Progenitor cell of endocrine pancreas (in vitro differentiated cells): Measurements from ENCODE around the gene ARHGAP30. TPM values are rescaled to one million over a fixed set of nuclear protein-coding genes. Genes with fewer than 3 reads are reported as not detected.
"Not testable (repeated sequence)": the region's sequence is repeated elsewhere in the genome, so short reads cannot be mapped to it uniquely, and the experiment has no call there.

Source experiments
- DNase-seq: peaks from one replicate; pipeline ENCODE4 v3.0.0; 2021; ENCODE audit warnings: low spot score; ENCODE audit not compliant: unreplicated experiment
- H3K27ac Mint-ChIP-seq: 2 replicates; pipeline ENCODE4 v1.8.0; 2021; ENCODE audit warnings: mild to moderate bottlenecking, moderate library complexity, mixed read lengths
- H3K27me3 Mint-ChIP-seq: 2 replicates; pipeline ENCODE4 v1.8.0; 2021; ENCODE audit warnings: mixed read lengths
- H3K36me3 Mint-ChIP-seq: 2 replicates; pipeline ENCODE4 v1.8.0; 2022; ENCODE audit warnings: mixed read lengths; ENCODE audit not compliant: insufficient read depth
- H3K4me1 Mint-ChIP-seq: 2 replicates; pipeline ENCODE4 v1.8.0; 2021; ENCODE audit warnings: low read depth, mixed read lengths
- H3K4me3 Mint-ChIP-seq: 2 replicates; pipeline ENCODE4 v1.8.0; 2021; ENCODE audit warnings: low read depth, mild to moderate bottlenecking, moderate library complexity, mixed read lengths
- H3K9me3 Mint-ChIP-seq: 2 replicates; pipeline ENCODE4 v1.8.0; 2021; ENCODE audit warnings: low read depth, mixed read lengths
- total RNA-seq: library from RNA; stranded (reverse); gene quantifications from 2 replicates; pipeline ENCODE4 v1.2.1, GENCODE V29; 2021
- TF ChIP-seq, protein P1 (sequence below): fragments of 200-600 bp; sonication (generic); IDR thresholded peaks from one replicate; pipeline ENCODE4 v1.5.0; 2021; ENCODE audit warnings: antibody characterized with exemption, mild to moderate bottlenecking; ENCODE audit not compliant: unreplicated experiment

The ARHGAP30 gene
- total RNA-seq, 1 donor from 2014 or later: not detected

DNA sequence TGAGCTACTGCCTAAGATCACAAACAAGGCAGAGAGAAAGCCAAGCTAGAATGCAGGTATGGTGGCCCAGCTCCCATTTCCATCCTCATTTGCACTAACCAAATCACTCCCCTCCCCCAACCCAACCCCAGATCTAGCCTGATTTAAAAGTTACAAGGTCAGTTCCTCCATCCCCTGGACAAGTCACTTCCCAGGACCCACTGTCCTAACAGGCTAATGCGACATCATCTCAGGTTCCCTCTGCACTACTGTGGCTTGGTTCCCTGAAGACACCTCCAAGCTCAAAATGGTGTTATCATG, 51.1 kb downstream of the ARHGAP30 start:
- H3K9me3 Mint-ChIP-seq: no peaks in the 10 kb centered on the region
- DNase-seq: no peak
- TF ChIP-seq, protein P1, sequence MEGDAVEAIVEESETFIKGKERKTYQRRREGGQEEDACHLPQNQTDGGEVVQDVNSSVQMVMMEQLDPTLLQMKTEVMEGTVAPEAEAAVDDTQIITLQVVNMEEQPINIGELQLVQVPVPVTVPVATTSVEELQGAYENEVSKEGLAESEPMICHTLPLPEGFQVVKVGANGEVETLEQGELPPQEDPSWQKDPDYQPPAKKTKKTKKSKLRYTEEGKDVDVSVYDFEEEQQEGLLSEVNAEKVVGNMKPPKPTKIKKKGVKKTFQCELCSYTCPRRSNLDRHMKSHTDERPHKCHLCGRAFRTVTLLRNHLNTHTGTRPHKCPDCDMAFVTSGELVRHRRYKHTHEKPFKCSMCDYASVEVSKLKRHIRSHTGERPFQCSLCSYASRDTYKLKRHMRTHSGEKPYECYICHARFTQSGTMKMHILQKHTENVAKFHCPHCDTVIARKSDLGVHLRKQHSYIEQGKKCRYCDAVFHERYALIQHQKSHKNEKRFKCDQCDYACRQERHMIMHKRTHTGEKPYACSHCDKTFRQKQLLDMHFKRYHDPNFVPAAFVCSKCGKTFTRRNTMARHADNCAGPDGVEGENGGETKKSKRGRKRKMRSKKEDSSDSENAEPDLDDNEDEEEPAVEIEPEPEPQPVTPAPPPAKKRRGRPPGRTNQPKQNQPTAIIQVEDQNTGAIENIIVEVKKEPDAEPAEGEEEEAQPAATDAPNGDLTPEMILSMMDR: no peak
- peaks cover 2% of the 10 kb centered on the region for H3K36me3 Mint-ChIP-seq
- H3K27me3 Mint-ChIP-seq: no peaks in the 10 kb centered on the region
- H3K27ac Mint-ChIP-seq: peak overlapping the region; percentile 93
- peak overlapping the region; percentile 86 for H3K4me3 Mint-ChIP-seq
- H3K4me1 Mint-ChIP-seq: peaks cover 46% of the 10 kb centered on the region

GRCh38 chr1:161017756-161018630, 51.7 kb downstream of the ARHGAP30 start:
- Mint-ChIP-seq H3K36me3 (peaks cover 2% of the 10 kb centered on the region), H3K27me3 (no peaks in the 10 kb centered on the region), H3K4me3 (peak overlapping the region; percentile 50), H3K9me3 (no peaks in the 10 kb centered on the region), H3K27ac (peak overlapping the region; percentile 88), H3K4me1 (peaks cover 51% of the 10 kb centered on the region)
- TF ChIP-seq, protein P1: no peak
- DNase-seq: no peak

GRCh38 chr1:161017181-161017580, 52.5 kb downstream of the ARHGAP30 start:
- not testable (repeated sequence) for DNase-seq, H3K36me3 Mint-ChIP-seq
- H3K4me1 Mint-ChIP-seq: peaks cover 49% of the 10 kb centered on the region

GRCh38 chr1:161016683-161017082, 53.0 kb downstream of the ARHGAP30 start:
- peaks cover 48% of the 10 kb centered on the region for H3K4me1 Mint-ChIP-seq
- peak overlapping the region; percentile 61 for H3K27ac Mint-ChIP-seq
- H3K9me3 Mint-ChIP-seq, H3K36me3 Mint-ChIP-seq, H3K4me3 Mint-ChIP-seq, DNase-seq, H3K27me3 Mint-ChIP-seq: not testable (repeated sequence)

More at GRCh38 chr1:161017181-161017580, 52.5 kb downstream of the ARHGAP30 start:
- H3K27me3 Mint-ChIP-seq, H3K9me3 Mint-ChIP-seq: not testable (repeated sequence)
- Mint-ChIP-seq H3K27ac (peak overlapping the region; percentile 88), H3K4me3 (peak overlapping the region; percentile 50)

GRCh38 chr1:161013488-161014230, 56.0 kb downstream of the ARHGAP30 start:
- H3K9me3 Mint-ChIP-seq: no peaks in the 10 kb centered on the region
- H3K4me1 Mint-ChIP-seq: peaks cover 38% of the 10 kb centered on the region
- DNase-seq: no peak
- H3K4me3 Mint-ChIP-seq: no peak overlapping the region
- no peaks in the 10 kb centered on the region for H3K27me3 Mint-ChIP-seq
- peak overlapping the region; percentile 88 for H3K27ac Mint-ChIP-seq
- TF ChIP-seq, protein P1: no peak
- H3K36me3 Mint-ChIP-seq: peaks cover 2% of the 10 kb centered on the region

GRCh38 chr1:161013131-161013487, 56.6 kb downstream of the ARHGAP30 start:
- Mint-ChIP-seq H3K27me3 (no peaks in the 10 kb centered on the region), H3K4me1 (peaks cover 34% of the 10 kb centered on the region), H3K36me3 (peaks cover 2% of the 10 kb centered on the region), H3K4me3 (no peak overlapping the region), H3K27ac (peak overlapping the region; percentile 88), H3K9me3 (no peaks in the 10 kb centered on the region)
- TF ChIP-seq, protein P1: no peak
- no peak for DNase-seq
